Left lobe of liver (tissue), 2 donors: Measurements from ENCODE around the gene RASA2. TPM values are rescaled to one million over a fixed set of nuclear protein-coding genes. Genes with fewer than 3 reads are reported as not detected.
"Not testable (repeated sequence)": the region's sequence is repeated elsewhere in the genome, so short reads cannot be mapped to it uniquely, and the experiment has no call there.

Source experiments
- ATAC-seq: fragments of 200-7000 bp; cut with Tn5 transposase; one replicate; pipeline ENCODE4 v1.9.1; 2020; ENCODE audit warnings: mild to moderate bottlenecking, moderate library complexity
- DNase-seq: peaks from one replicate; pipeline ENCODE4 v3.0.0-alpha.2; 2020; ENCODE audit warnings: low spot score
- total RNA-seq: library from RNA; stranded (reverse); gene quantifications from one replicate; pipeline ENCODE4 v1.2.1, GENCODE V29; 2021
- donor health status: DM: no; HTN: no; CAD: no; lungs with moderate emphysema.
- donor health status: DM: no; HTN: yes; CAD: no.

The RASA2 gene
- total RNA-seq, 1 donor from 2014 or later = 3.7 TPM

DNA sequence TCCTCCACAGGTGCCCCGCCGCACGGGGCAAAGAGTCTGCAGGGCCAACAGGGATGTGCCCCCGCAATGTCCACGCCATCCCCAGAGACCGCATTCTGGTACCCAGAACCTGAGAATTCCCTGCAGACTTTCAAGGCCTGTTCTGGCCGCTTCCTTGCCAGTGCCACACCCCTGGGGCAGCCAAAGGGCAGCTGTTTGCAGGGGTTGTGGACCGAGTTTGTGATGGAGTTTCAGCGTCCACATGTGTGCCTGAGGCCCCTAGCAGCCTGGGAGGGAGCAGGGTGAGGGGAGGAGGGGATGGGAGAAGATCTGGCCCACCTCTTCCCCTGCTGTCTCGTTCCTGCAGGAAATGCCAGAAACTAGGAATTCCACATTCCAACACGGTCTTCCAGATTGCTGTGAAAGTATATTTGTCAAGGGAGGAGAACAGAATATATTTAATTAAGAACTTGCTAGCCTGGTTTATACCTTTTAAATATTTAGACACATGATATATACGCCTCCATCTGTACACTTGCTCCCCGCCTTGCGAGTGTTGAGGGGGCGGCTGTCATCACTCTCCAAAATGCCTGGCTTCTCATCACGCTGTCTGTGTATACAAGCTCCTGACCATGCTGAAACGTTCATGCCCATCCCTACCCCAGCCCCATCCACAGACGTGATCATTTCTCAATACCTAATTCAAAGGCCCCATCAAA lies 31.1 kb upstream of the RASA2 start:
- DNase-seq = no peak
- no peak for ATAC-seq

DNA sequence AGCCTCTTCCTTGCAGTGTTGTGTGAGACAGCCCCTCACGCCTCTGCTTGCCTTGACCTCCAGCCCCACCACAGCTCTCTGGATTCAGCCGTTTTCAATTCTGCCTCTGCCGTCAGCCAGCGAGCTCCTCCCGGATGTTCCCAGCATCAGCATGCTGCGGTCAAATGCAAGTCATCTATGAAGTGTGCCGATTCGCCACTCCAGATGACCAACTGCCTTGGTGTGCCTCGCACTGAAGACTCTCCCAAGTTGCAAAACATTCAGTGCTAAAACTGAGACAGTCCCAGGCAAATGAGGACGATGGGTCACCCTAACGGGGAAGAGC lies 30.6 kb upstream of the RASA2 start:
- ATAC-seq (no peak), DNase-seq (no peak)

DNA sequence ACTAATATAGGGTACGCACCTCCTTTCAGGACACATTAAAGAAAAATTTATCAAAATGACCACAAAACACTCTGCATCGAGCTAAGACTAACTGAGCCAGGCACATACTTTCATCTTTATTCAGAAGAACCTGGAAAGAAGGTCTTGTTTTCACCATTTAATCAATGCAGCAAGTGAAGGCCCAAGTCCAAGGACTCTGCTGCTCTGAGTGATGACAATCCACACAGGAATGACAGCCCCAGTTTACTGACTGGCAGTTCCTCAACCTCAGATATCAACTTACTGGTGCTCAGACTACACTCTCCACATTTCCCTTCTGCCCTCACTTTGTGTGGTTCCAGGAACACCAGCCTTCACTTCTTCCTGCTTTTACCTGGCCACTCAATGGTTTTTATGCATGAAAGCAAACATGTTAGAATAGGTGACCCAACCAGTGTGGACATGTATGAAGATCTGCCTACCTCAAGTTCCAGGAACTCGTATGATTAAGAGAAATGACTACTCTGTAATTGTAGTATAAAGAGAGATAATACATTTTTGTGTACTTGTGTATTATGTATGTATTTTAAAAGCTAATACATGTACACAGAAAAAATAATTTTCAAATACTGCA lies 29.1 kb upstream of the RASA2 start:
- ATAC-seq = no peak
- no peak for DNase-seq

DNA sequence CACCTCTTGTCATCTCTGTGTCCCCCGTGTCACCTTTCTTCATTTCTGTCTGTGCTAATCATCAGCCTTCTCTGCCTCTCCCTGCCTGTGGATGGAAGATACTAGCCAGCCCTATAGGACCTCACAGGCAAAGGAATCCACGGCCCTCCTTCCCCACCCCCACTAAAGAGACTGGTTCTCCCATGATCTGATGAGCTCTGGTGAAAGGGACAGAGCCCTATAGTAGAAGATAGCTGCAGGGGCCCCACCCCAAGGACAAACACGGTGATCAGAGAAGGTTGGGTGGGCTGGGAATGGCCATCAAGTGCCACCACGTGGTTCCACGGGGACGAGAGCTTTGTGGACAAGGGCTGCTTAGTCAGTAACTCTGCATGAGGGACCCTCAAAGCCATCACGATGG lies 27.8 kb upstream of the RASA2 start:
- DNase-seq (no peak), ATAC-seq (no peak)

DNA sequence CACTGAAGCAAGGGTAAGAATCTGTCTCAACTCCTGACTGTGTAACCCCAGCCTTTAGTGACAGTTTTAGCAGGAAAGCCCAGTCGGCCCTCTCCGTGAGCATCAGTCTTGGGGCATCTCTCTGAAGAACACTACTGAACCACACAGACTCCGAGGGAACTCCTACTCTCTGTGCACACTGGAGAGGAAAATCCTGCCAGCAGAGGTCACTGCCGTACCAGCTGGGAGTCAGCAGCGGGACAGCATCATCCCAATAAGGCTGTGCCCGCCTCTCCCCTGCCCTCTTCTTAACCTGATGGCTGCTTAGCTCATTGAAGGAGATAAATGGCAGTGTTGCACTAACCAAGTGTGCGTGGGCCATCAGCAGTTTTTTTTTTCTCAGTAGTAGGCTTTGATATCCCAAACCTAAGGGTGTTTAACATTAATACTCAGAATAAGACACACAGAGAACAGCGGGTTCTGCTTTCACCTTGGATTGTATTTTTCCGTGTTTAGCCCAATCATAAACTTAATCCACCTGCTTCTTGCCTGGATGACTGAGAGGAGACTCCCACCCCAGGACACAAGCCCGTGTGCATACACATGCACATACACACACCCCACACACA lies 26.6 kb upstream of the RASA2 start:
- ATAC-seq (peak; percentile 99), DNase-seq (peak; percentile 83)

DNA sequence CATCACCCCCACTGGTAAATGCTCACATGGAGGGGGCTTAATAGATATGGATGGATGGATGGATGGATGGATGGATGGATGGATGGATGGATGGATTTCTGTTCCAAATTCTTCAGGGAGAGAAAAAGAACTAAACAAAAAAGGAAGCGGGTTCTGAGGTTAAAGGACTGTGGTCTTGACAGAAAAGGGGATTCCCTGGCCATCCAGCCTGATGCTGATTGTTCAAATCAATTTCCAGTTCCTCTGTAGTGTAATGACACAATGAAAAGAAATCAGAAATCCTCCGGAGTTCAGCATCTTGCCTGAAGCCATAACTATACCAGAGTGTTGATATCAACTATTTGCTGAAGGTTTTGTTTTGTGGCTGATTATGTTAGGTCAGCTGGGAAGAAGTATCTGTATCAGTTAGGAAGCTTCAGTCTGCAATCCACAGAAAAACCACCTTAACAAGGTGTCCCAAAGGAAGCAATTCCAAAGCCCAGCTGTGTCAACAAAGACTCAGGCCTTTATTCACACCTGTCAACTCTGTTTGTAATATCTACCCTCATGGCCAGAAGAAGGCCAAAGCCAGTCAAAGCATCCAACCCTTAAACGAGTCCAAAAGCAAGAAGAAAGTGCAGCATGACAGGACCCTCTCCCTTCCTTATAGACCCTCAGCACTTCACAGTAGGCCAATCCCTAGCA lies 24.5 kb upstream of the RASA2 start:
- ATAC-seq = no peak
- no peak for DNase-seq

DNA sequence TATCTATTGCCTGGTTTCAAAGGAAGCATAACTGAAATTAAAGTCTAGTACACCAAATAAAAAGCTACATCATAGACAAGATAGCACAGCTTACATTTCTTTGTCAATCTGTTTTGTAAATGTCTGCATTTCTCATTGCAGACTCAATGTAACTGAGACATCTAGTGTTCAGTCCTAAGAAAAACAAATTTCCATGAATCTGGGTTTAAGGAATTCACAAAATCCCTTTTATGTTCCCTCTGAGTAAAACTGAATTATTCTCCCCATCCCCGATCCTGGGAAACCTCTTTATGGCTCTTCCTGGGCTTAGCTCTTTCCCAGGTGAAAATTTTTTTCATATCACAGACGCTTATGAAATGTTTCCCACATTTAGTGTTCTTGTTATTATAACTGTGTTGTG lies 21.6 kb upstream of the RASA2 start:
- DNase-seq = no peak
- ATAC-seq = peak; percentile 56

DNA sequence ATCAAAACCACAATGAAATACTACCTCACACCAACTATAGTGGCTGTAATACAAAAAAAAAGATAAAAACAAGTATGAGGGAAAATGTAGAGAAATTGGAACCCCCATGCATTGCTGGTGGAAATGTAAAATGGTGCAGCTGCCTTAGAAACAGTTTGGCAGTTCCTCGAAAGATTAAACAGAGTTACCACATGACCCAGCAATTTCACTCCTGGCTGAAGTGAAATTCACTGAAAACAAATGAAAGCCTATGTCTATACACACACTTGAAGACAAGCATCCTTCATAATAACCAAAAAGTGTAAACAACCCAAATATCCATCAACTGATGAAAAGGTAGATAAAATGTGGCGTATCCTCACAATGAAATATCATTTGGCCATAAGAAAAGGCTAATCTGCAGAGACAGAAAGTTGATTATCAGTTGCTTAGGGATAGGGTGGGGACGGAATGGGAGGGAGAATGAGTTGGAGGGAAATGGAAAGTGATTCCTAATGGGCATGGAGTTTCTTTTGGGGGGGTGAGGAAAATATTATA lies 20.1 kb upstream of the RASA2 start:
- DNase-seq = no peak

DNA sequence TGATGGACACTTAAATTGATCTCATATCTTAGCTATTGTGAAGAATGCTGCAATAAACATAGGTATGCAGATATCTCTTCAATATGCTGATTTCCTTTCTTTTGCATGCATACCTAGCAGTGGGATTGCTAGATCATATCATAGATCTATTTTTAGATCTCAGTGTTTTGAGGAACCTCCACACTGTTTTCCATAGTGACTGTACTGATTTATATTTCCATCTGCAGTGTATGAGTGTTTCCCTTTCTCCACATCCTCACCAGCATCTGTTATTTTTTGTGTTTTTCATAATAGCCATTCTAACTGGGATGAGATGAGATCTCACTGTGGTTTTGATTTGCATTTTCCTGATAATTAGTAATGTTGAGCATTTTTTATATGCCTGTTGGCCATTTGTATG lies 17.1 kb upstream of the RASA2 start:
- ATAC-seq (no peak), DNase-seq (no peak)

More for the DNA sequence above, 20.1 kb upstream of the RASA2 start:
- no peak for ATAC-seq

DNA sequence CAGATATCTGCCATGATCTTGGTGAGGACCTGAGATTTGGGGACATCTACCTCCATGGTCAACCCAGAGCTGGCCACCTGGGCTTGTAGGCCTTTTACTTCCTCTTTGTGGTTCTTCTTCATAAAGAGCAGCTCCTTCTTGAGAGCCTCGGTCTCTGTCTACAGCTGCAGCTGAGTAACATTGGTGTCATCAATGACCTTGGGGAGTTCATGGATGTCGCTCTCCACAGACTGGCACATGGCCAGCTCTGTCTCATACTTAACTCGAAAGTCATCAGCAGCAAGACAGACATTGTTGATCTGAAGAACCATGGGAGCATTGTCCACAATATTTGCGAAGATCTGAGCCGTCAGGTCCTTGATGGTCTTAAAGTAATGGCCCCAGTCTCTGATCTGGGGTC lies 15.7 kb upstream of the RASA2 start:
- ATAC-seq (no peak), DNase-seq (no peak)

DNA sequence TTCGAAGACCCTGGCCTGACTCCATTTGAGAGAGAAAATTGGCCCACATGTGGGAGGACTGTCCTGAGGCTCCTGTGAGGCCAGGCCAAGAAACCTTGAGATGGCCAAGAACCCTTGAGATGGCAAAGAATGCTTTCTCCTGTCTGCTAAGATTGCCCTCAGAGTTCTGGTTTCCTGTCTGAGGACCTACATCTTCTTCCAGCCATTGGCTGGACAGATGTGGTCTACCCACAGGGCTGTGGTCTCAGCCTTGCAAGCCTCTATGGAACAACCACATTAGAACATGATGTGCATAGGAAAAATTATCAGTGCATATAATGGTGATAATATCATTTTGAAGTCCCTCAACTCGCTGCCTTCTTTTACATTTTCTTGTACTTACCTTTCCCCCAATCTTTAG lies 10.8 kb upstream of the RASA2 start:
- no peak for ATAC-seq
- DNase-seq = no peak

DNA sequence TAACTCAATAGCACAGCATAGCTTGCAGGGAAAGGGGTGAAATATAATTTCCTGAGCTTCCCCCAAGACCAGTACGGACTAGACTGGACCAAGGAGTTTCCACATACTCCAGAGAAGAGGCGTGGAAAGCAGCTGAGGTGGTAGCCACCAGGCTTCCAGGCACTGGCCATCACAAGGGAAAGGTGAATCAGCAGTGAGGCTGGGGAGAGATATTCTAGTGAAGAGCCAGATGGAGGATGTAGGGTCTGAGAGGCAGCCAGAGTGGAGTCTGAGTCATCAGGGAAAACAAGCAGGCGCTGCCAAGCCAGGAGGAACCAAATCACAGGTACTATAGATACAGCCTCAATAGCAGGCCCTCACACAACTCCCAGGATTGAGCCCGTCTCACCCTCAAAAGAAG lies 9.6 kb upstream of the RASA2 start:
- ATAC-seq = no peak
- no peak for DNase-seq

DNA sequence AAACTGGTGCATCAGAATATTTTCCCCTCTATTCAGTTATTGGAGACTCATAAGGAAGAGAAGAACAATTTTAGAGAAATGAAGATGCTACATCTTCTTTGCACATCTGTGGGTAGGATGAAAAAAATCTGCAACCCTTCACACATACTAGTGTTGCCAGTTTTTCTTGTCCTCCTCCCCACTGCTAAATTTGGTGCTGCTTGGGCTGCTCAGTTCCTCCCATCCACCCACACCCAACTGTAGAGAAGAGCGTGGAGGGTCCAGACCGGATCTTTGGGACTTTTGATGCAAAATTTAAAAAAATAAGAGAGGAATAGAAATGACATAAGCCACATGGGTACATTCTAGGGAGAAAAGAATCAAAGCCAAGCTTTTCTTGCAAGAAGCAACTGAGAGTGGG lies 8.7 kb upstream of the RASA2 start:
- no peak for DNase-seq
- ATAC-seq = no peak

DNA sequence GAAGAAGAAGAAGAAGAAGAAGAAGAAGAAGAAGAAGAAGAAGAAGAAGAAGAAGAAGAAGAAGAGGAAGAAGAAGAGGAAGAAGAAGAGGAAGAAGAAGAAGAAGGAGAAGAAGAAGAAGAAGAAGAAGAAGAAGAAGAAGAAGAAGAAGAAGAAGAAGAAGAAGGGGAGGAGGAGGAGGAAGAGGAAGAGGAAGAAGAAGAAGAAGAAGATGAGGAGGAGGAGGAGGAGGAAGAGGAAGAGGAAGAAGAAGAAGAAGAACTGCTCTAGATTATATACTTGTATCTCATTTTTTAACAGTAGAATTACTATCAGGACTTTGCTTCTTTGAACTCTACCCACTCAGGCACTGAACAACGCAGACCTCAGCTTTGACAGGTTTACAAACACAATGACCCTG lies 8.0 kb upstream of the RASA2 start:
- not testable (repeated sequence) for DNase-seq, ATAC-seq

DNA sequence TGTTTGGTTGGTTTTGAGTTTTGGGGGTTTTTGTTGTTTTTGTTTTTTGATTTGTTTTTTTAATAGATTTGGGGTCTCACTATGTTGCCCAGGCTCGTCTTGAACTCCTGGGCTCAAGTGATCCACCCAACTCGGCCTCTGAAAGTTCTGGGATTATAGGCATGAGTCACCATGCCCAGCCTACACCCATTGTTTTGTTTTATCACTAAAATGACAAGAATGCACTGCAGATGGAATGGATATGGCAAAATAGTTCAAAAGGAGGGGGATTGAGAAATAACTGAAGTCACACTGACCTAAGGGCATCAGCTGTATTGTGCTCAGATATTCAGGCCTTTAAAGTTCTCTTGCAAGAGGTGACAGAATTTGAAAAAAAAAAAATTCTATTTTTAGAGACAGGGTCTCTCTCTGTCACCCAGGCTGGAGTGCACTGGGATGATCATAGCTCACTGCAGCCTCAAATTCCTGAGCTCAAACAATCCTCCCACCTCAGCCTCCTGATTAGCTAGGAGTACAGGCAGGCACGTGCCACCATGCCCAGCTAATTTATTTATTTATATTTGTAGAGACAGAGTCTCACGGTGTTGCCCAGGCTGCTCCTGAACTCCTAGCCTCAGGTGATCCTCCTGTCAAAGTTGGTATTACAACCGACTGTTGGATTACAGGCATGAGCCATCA lies 4.4 kb upstream of the RASA2 start:
- no peak for DNase-seq
- no peak for ATAC-seq

DNA sequence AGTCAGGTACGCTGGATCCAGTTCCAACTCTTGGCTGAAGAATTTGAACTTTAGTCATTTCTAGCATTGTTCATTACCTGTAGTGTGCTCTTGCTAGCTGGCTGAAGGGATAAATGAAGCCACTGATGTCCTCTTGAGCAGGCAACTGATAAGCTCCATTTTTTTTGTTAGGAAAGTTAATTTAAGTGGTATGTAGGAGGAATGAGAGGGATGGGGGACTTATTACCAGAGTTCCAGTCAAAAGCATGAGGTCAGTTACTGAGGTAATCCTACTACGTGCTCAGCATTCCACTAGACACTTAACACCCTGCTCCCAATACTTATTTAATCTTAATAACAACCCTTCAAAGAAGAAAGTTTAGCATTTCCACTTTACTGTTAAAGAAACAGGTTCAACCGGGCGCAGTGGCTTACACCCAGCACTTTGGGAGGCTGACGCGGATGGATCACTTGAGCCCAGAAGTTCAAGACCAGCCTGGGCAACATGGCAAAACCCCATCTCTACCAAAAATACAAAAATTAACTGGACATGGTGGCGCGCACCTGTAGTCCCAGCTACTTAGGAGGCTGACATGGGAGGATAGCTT lies 2.0 kb upstream of the RASA2 start:
- ATAC-seq (no peak), DNase-seq (no peak)

DNA sequence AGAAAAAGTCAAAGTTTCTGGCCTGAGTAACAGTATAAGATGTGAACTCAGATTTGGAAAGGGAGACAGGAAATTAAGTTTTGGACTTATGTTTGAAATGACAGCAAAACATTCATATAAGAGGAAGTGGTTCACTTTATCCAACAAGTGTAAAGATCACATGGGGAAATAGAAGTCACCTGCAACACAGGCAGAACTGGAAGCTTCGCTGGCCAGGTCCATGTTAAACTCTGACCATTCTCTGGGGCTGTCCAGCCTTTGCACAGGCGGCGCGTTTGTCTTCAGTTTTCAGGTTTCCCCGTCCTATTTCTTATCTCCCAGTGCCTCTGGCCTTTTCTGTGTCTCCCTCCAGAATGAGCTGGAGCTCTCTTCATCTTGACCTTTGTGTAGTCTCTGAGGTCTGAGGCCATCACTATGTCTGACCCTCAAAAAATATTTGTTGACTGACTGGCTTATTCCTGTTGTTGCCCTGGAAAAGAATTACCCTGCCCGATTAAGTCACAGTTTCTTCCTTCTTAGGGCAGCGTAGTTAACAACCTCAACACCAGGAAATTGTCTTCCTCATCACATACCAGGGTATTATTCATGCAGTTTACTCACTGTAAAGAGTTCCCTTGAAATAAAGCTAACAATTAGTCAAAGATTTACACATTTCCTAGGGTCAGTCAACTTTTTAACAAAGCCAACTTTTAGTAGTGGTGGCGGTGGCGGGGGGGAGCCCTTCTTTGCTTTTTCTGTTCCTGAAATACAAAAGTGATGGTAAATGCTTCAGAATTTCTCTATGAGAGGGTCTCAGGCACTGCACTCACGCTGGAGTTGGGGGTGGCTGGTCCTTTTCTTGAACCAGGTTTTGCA lies 959 bp upstream of the RASA2 start:
- no peak for ATAC-seq

DNA sequence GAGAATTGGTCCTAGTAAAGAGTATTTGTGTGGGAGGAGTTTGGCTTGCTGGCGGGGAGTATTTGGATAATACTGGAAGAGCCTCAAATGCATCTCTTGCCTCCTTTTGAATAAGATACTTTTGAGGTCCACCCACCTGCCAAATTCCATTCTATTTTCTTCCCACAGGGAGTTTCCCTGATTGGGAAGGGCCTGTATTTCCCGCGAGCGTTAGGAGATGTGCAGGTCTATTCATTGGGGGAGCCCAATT lies 406 bp upstream of the RASA2 start:
- ATAC-seq = peak; percentile 4

More for the DNA sequence above, 959 bp upstream of the RASA2 start:
- DNase-seq = no peak

DNA sequence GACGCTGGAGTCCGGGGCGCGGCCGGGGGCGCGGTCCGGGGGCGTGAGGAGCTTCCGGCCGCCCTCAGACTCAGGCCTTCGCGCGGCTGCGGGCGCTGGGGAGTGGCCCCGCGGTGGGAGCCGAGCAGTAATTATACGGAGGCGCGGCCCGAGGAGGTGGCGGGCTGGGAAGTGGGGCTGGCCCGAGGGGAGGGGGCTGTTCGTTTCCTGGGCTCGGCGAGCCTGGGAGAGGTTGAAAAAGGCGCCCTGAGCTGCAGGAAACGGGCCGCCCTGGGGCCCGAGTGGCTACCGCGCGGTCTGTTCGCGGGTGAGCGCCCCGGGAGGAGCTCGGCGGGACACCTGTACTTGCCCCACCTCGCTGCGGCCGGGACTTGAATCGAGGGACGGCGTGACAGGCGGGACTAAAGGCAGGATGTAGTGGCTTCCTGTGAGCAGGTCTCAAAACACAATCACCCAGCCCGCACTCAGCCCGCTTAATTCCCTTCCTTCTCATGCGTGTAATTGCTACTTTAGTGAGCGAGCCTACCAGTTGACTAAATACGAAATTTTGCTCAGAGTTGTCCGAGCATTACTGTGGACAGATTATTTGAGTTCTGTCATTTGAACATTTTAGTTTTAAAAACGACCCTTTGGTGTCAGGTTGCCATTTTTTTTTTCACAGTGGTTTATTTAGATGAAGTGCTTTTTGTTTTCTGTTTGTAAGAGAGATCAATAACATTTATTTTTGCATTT lies 860 bp downstream of the RASA2 start:
- DNase-seq (peak; percentile 83), ATAC-seq (peak; percentile 84)

More for the DNA sequence above, 406 bp upstream of the RASA2 start:
- no peak for DNase-seq
